ENCODE results near the gene ATP5F1E. TPM values are rescaled to one million over a fixed set of nuclear protein-coding genes. Genes with fewer than 3 reads are reported as not detected.
A peak's percentile ranks its signal among the peaks of the same experiment; 100 is the strongest.

The ATP5F1E gene
- total RNA-seq, 6 experiments from 2014 or later = 75.0 to 91.4 (median 84.4) TPM

DNA sequence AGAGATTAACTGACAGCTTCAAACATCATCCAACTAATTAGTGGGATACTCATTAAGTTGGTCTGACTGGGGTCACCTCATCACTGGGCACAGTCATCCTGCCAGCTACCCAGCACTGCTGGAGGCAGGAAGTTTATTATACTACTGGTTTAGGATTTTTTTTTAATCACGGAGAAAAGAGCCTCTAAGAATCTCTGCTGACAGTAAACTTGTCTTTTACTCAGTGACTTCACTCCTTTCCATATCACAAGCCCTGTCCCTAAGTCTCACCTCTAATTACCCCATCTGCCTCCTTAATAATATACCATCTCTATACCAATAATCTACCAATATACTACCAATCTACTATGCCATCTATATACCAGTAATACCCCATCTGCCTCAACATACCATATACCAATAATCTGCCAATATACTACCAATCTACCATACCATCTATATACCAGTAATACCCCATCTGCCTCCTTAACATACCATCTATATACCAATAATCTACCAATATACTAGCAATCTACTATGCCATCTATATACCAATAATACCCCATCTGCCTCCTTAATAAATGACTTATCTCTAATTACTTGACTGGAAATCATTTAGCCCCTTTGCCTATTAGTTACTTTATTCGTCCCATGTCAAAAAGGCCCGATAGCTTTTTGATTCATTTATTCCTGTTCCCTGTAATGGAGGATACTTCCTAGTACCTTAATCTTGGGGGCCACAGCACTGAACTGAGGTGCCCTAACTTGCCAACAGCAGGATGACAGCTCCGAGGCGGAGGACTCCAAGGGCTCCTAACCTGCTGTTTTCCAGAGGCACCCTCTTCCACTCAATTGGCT, 5.0 kb downstream of the ATP5F1E start:
- TF ChIP-seq CTCF (IDR thresholded peaks at IDR 0.05) = no peak
- Mint-ChIP-seq H3K4me3 (peak overlapping the region; percentile 94; the same call in 1 of the 2 replicates), H3K36me3 (ENCODE audit: low read depth) (peaks cover 65% of the 10 kb centered on the region), H3K4me1 (ENCODE audit: low read depth) (peaks cover 61% of the 10 kb centered on the region), H3K27ac (peak overlapping the region; percentile 74), H3K9me3 (no peaks in the 10 kb centered on the region), H3K27me3 (ENCODE audit: insufficient read depth) (peaks cover 1% of the 10 kb centered on the region)
- DNase-seq = no peak

DNA sequence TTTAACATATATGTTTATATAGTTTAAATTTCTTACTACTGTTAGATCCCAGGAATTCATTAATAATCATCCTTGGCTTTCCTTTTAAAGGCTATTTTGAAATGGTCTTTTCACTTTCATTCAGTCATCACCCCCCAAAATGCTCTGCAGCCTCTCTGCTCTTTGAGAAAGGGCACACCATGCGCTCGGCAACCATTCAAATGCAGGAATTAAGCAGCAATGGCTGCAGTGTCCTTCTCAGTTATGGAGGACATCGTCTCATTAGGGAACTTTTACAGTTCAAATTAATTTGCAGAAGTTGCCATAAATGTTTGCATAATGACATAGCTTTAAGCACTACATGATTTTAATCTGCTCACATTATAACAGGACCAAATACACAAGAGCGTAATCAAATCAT, 6.6 kb downstream of the ATP5F1E start:
- no peak overlapping the region for H3K4me3 Mint-ChIP-seq
- peaks cover 62% of the 10 kb centered on the region for H3K4me1 Mint-ChIP-seq (ENCODE audit: low read depth)
- peaks cover 51% of the 10 kb centered on the region for H3K36me3 Mint-ChIP-seq (ENCODE audit: low read depth)

DNA sequence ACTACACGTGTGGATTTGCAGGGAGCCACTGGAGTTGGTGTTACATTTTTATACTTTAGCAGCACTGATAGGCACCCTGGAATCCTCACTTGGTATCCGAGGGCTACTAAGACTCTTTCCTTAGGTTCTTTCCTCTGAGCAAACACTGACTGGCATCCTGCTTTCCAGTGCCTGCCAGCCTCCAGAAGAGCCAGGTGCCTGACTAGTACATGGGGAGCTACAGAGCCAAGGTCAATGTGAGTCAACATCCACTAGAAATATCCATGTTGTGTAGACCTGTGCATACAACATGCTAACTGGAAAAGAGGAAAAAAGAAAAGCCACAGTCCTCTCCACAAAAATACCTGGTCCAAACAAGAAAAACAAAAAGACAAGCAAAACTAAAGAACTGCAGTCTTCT, 7.0 kb downstream of the ATP5F1E start:
- Mint-ChIP-seq H3K9me3 (no peaks in the 10 kb centered on the region), H3K36me3 (ENCODE audit: low read depth) (peaks cover 47% of the 10 kb centered on the region), H3K27ac (no peak overlapping the region), H3K27me3 (ENCODE audit: insufficient read depth) (no peaks in the 10 kb centered on the region; the same call in 1 of the 2 replicates), H3K4me3 (no peak overlapping the region), H3K4me1 (ENCODE audit: low read depth) (peaks cover 59% of the 10 kb centered on the region)
- no peak for DNase-seq
- TF ChIP-seq CTCF (IDR thresholded peaks at IDR 0.05) = no peak

More for the DNA sequence above, 6.6 kb downstream of the ATP5F1E start:
- TF ChIP-seq CTCF (IDR thresholded peaks at IDR 0.05) = no peak
- Mint-ChIP-seq H3K9me3 (no peaks in the 10 kb centered on the region), H3K27me3 (ENCODE audit: insufficient read depth) (no peaks in the 10 kb centered on the region; the same call in 1 of the 2 replicates), H3K27ac (no peak overlapping the region)
- DNase-seq = no peak

DNA sequence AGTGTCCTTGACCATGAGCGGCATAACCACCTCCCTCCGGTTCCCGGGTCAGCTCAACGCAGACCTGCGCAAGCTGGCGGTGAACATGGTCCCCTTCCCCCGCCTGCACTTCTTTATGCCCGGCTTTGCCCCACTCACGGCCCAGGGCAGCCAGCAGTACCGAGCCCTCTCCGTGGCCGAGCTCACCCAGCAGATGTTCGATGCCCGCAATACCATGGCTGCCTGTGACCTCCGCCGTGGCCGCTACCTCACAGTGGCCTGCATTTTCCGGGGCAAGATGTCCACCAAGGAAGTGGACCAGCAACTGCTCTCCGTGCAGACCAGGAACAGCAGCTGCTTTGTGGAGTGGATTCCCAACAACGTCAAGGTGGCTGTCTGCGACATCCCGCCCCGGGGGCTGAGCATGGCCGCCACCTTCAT, 8.0 kb downstream of the ATP5F1E start:
- TF ChIP-seq CTCF (IDR thresholded peaks at IDR 0.05) = no peak
- Mint-ChIP-seq H3K27me3 (ENCODE audit: insufficient read depth) (no peaks in the 10 kb centered on the region; the same call in none of the 2 replicates), H3K4me3 (no peak overlapping the region), H3K36me3 (ENCODE audit: low read depth) (peaks cover 40% of the 10 kb centered on the region), H3K27ac (no peak overlapping the region), H3K4me1 (ENCODE audit: low read depth) (peaks cover 53% of the 10 kb centered on the region), H3K9me3 (no peaks in the 10 kb centered on the region)
- no peak for DNase-seq

- Mint-ChIP-seq H3K36me3 (ENCODE audit: low read depth) (peaks cover 39% of the 10 kb centered on the region), H3K9me3 (no peaks in the 10 kb centered on the region), H3K27ac (no peak overlapping the region), H3K4me3 (no peak overlapping the region), H3K4me1 (ENCODE audit: low read depth) (peaks cover 49% of the 10 kb centered on the region), H3K27me3 (ENCODE audit: insufficient read depth) (no peaks in the 10 kb centered on the region; the same call in none of the 2 replicates)
- TF ChIP-seq CTCF (IDR thresholded peaks at IDR 0.05) = peak; percentile 7; the same call in 1 of the 2 replicates
- DNase-seq = no peak
Measured at GRCh38 chr20:59023616-59024015, 8.5 kb downstream of the ATP5F1E start.
